OCI-LY7 (cell line): ENCODE measurements around the gene DGCR2.

Source experiments
- CTCF ChIP-seq: fragments of 200-600 bp; sonication (generic); conservative IDR thresholded peaks from 2 replicates; pipeline ENCODE4 v1.5.1; 2014; ENCODE audit warnings: mild to moderate bottlenecking, antibody characterized with exemption, low read length, moderate library complexity, mixed read lengths
- EZH2phosphoT487 ChIP-seq: fragments of 200-600 bp; sonication (generic); IDR thresholded peaks from 2 replicates; pipeline ENCODE4 v1.6.1; 2018; ENCODE audit warnings: low read depth, borderline replicate concordance, mild to moderate bottlenecking, mixed run types, antibody characterized with exemption, low read length, moderate library complexity, mixed read lengths

GRCh38 chr22:18999416-18999815, 122.8 kb downstream of the DGCR2 start:
- no peak for TF ChIP-seq CTCF
- TF ChIP-seq EZH2phosphoT487 = no peak
